Activated naive CD8-positive, alpha-beta T cell treated with anti-CD3 and anti-CD28 coated beads, Interleukin-2, amount 10 ng/mL, durations not matched to agents 7 days and 5 days (primary cell): ENCODE measurements around the gene CUX1. TPM values are rescaled to one million over a fixed set of nuclear protein-coding genes. Genes with fewer than 3 reads are reported as not detected.

Experiments
- ATAC-seq: fragments of 150-1000 bp; cut with Tn5 transposase; one replicate; pipeline ENCODE4 v1.10.0; 2021; ENCODE audit warnings: low read depth, moderate library complexity
- POLR2A ChIA-PET: fragments of 350-600 bp; sonication (Branson Sonifier 250); formaldehyde crosslinking; loops from one replicate; lab custom pipeline; 2021; ENCODE audit warnings: antibody characterized with exemption; lab: Charles Lee
- DNase-seq: peaks from one replicate; pipeline ENCODE4 v3.0.0; 2021
- H3K27ac Mint-ChIP-seq: one replicate; pipeline ENCODE4 v1.8.0; 2022; ENCODE audit warnings: mild to moderate bottlenecking, mixed read lengths
- H3K27me3 Mint-ChIP-seq: one replicate; pipeline ENCODE4 v1.8.0; 2022; ENCODE audit warnings: mild to moderate bottlenecking, moderate library complexity, mixed read lengths
- H3K36me3 Mint-ChIP-seq: one replicate; pipeline ENCODE4 v1.8.0; 2021; ENCODE audit warnings: mild to moderate bottlenecking, mixed read lengths
- H3K4me1 Mint-ChIP-seq: one replicate; pipeline ENCODE4 v1.8.0; 2021; ENCODE audit warnings: mixed read lengths
- H3K4me3 Mint-ChIP-seq: one replicate; pipeline ENCODE4 v1.8.0; 2022; ENCODE audit warnings: mild to moderate bottlenecking, moderate library complexity, mixed read lengths
- H3K9me3 Mint-ChIP-seq: one replicate; pipeline ENCODE4 v1.8.0; 2021; ENCODE audit warnings: mixed read lengths
- total RNA-seq, 2 experiments: library from RNA; stranded (reverse); gene quantifications; one replicate each; pipeline ENCODE4 v1.2.3, GENCODE V29; 2021

The CUX1 gene
- total RNA-seq, 2 experiments from 2014 or later, result 35.7 to 37.6 TPM

- H3K27ac Mint-ChIP-seq, result no peak overlapping the region
- no peaks in the 10 kb centered on the region for H3K9me3 Mint-ChIP-seq
- POLR2A ChIA-PET, result interaction anchor here (0.6 kb wide), 1 partner anchor 253 kb away, joined by 3 read pairs; no protein-coding TSS in a partner anchor
- peaks cover 2% of the 10 kb centered on the region for H3K4me1 Mint-ChIP-seq
- no peak for DNase-seq
- no peaks in the 10 kb centered on the region for H3K27me3 Mint-ChIP-seq
- no peaks in the 10 kb centered on the region for H3K36me3 Mint-ChIP-seq
- no peak for ATAC-seq
- no peak overlapping the region for H3K4me3 Mint-ChIP-seq
Observed at GRCh38 chr7:102061981-102062390, 244.6 kb downstream of the CUX1 start.

DNA sequence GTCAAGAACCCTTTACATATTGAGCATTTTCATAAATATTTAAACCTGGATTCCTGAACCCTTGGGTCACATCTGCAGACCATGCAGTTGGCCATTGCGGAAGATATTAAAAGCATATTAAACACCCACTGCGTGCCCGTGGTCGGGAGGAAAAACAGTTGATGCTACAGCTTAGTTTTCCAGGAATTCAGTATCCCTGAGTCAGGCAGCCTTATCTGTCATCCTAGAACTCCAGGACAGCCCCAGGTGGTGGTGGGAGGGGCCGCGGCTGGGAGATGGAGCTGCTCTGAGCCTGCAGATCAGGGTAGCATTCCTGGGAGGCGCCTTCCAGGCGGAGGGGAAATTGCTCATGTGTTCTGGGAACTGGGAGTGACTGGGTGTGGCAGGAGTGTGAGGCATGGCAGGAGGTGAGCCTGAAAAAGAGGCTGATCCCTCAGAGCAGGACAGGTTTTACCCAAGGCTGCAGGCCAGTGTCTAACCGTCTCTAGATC lies 246.3 kb downstream of the CUX1 start:
- no peak for ATAC-seq

GRCh38 chr7:102064361-102065025 lies 247.1 kb downstream of the CUX1 start:
- Mint-ChIP-seq H3K9me3 (no peaks in the 10 kb centered on the region), H3K4me1 (peaks cover 2% of the 10 kb centered on the region), H3K27me3 (no peaks in the 10 kb centered on the region), H3K4me3 (no peak overlapping the region), H3K36me3 (peaks cover 2% of the 10 kb centered on the region), H3K27ac (no peak overlapping the region)
- POLR2A ChIA-PET, result no interaction called here
- DNase-seq (no peak), ATAC-seq (no peak)

More for the DNA sequence above, 246.3 kb downstream of the CUX1 start:
- Mint-ChIP-seq H3K4me3 (no peak overlapping the region), H3K36me3 (no peaks in the 10 kb centered on the region), H3K27ac (no peak overlapping the region), H3K9me3 (no peaks in the 10 kb centered on the region), H3K27me3 (no peaks in the 10 kb centered on the region), H3K4me1 (peaks cover 2% of the 10 kb centered on the region)
- POLR2A ChIA-PET, result no interaction called here
- no peak for DNase-seq

DNA sequence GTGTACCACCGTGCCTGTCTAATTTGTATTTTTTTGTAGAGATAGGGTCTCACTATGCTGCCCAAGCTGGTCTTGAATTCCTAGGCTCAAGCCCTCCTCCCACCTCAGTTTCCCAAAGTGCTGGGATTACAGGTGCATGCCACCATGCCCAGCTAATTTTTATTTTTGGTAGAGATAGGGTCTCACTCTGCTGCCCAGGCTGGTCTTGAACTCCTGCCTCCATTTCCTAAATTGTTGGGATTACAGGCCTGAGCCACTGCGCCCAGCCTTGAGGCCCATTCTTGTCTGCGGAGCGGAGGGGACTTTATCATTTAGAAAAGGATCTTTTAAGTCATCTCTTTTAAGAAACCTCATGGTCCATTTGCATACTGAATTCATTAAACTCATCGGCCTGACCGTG lies 247.8 kb downstream of the CUX1 start:
- Mint-ChIP-seq H3K27ac (no peak overlapping the region), H3K4me1 (peaks cover 2% of the 10 kb centered on the region), H3K27me3 (no peaks in the 10 kb centered on the region), H3K4me3 (no peak overlapping the region), H3K36me3 (peaks cover 4% of the 10 kb centered on the region), H3K9me3 (no peaks in the 10 kb centered on the region)
- no peak for ATAC-seq
- no peak for DNase-seq
- POLR2A ChIA-PET, result no interaction called here

GRCh38 chr7:102066476-102066875 lies 249.1 kb downstream of the CUX1 start:
- Mint-ChIP-seq H3K36me3 (peaks cover 11% of the 10 kb centered on the region), H3K4me3 (no peak overlapping the region), H3K27ac (no peak overlapping the region)

GRCh38 chr7:102068846-102069245 lies 251.4 kb downstream of the CUX1 start:
- no peak for DNase-seq
- no peak overlapping the region for H3K27ac Mint-ChIP-seq
- H3K27me3 Mint-ChIP-seq, result no peaks in the 10 kb centered on the region
- H3K36me3 Mint-ChIP-seq, result peaks cover 21% of the 10 kb centered on the region
- no peak overlapping the region for H3K4me3 Mint-ChIP-seq
- ATAC-seq, result no peak
- H3K9me3 Mint-ChIP-seq, result peaks cover 4% of the 10 kb centered on the region
- peaks cover 2% of the 10 kb centered on the region for H3K4me1 Mint-ChIP-seq
- POLR2A ChIA-PET, result no interaction called here

More at GRCh38 chr7:102066476-102066875, 249.1 kb downstream of the CUX1 start:
- no peaks in the 10 kb centered on the region for H3K27me3 Mint-ChIP-seq
- peaks cover 2% of the 10 kb centered on the region for H3K4me1 Mint-ChIP-seq
- no peaks in the 10 kb centered on the region for H3K9me3 Mint-ChIP-seq
- DNase-seq, result no peak
- no peak for ATAC-seq
- POLR2A ChIA-PET, result no interaction called here

GRCh38 chr7:102069931-102070629 lies 252.7 kb downstream of the CUX1 start:
- Mint-ChIP-seq H3K27me3 (no peaks in the 10 kb centered on the region), H3K4me1 (peaks cover 2% of the 10 kb centered on the region), H3K9me3 (peaks cover 4% of the 10 kb centered on the region), H3K4me3 (no peak overlapping the region), H3K27ac (no peak overlapping the region), H3K36me3 (peaks cover 21% of the 10 kb centered on the region)
- DNase-seq (no peak), ATAC-seq (no peak)
- POLR2A ChIA-PET, result no interaction called here

DNA sequence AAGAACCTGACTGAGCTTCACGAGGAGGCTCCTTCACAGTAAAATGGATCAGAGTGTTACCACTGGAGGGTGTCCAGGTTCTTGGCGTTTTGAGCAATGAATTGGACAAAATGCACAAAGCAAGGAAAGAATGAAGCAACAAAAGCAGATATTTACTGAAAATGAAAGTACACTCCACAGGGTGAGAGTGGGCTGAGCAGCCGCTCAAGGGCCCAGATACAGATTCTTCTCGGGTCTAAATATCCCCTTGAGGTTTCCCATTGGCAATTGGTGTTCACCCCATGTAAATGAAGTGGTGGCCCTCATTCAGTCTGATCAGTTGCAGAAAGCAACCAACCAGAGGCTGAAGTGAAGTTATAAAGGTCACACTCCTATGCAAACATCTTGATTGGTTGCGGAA lies 254.6 kb downstream of the CUX1 start:
- Mint-ChIP-seq H3K4me3 (no peak overlapping the region), H3K27ac (no peak overlapping the region), H3K9me3 (peaks cover 5% of the 10 kb centered on the region), H3K27me3 (no peaks in the 10 kb centered on the region), H3K4me1 (peaks cover 4% of the 10 kb centered on the region), H3K36me3 (peaks cover 24% of the 10 kb centered on the region)
- DNase-seq (no peak), ATAC-seq (no peak)
- POLR2A ChIA-PET, result no interaction called here

GRCh38 chr7:102072636-102073209 lies 255.3 kb downstream of the CUX1 start:
- peaks cover 7% of the 10 kb centered on the region for H3K4me1 Mint-ChIP-seq
- no peak for ATAC-seq
- no peak overlapping the region for H3K27ac Mint-ChIP-seq
- peaks cover 24% of the 10 kb centered on the region for H3K36me3 Mint-ChIP-seq
- peaks cover 5% of the 10 kb centered on the region for H3K9me3 Mint-ChIP-seq
- POLR2A ChIA-PET, result interaction anchor here (0.5 kb wide), 1 partner anchor 636 kb away, joined by 3 read pairs; no protein-coding TSS in a partner anchor
- DNase-seq, result no peak
- no peak overlapping the region for H3K4me3 Mint-ChIP-seq
- H3K27me3 Mint-ChIP-seq, result no peaks in the 10 kb centered on the region

DNA sequence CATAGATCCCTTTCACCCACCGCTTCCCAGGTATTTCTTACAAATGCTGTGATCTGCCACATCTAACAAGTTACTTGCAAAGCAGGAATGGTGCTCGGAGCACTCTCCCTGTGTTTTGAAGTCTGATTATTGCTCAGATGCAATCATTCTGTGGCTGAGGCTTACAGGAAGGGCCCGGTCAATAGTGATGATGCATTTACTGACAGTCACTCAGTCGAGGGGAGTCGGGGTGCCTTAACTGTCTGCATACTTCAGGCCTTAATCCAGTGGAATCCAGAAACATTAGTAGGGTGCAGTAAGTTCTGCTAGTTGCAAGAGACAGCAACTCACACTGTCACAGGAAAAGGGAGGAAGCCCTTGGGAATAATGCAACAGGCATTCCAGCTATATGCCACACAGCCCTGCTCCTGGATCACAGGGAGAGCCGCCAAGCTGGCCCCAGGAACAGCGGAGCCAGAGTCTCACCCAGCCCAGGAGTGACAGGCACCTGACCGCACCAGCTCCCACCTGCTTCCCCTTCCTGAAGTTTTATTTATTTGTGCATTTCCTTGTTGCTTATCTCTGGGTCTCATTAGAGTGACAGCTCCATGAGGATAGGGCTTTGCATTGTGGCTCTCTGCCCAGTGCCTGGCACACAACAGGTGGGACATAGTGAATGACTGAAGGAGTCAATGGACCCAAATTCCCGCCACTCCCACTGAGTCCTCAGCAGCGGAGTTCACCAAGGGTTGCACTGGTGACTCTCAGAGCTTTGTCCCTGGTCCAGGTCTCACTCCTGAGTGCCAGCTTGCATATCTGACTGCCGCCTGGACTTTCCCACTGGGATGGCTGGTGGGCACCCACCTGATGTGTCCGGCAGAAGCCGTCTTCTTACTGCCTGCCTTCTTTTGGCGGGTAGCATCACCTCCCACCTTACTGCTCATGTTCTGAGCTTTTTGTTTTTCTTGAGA lies 256.8 kb downstream of the CUX1 start:
- H3K4me3 Mint-ChIP-seq, result no peak overlapping the region
- DNase-seq (no peak), ATAC-seq (no peak)
- peaks cover 7% of the 10 kb centered on the region for H3K4me1 Mint-ChIP-seq
- H3K9me3 Mint-ChIP-seq, result peaks cover 5% of the 10 kb centered on the region
- peaks cover 23% of the 10 kb centered on the region for H3K36me3 Mint-ChIP-seq
- POLR2A ChIA-PET, result no interaction called here
- no peak overlapping the region for H3K27ac Mint-ChIP-seq
- H3K27me3 Mint-ChIP-seq, result no peaks in the 10 kb centered on the region

DNA sequence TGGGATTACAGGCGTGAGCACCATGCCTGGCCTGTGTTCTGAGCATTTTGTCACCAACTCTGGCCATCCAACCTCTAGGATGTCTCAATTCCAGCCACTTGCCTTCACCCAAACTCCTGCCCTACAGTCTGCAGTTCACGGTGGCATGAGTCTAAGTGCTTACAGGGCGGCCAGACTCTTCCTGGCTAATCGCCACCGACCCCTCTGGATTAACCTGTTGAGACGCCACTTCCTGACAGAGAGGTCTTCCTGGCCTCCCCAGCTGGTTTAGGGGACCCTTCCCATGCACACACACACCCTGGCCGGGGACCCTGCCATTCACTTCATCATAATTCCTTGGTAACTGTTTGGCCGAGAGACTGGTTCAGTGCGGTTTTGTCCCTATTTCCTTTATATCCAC lies 257.7 kb downstream of the CUX1 start:
- Mint-ChIP-seq H3K36me3 (peaks cover 21% of the 10 kb centered on the region), H3K9me3 (peaks cover 5% of the 10 kb centered on the region), H3K4me1 (peaks cover 7% of the 10 kb centered on the region), H3K4me3 (no peak overlapping the region), H3K27ac (no peak overlapping the region), H3K27me3 (no peaks in the 10 kb centered on the region)
- ATAC-seq (no peak), DNase-seq (no peak)
- POLR2A ChIA-PET, result no interaction called here

- no peak overlapping the region for H3K4me3 Mint-ChIP-seq
- POLR2A ChIA-PET, result no interaction called here
- no peak overlapping the region for H3K27ac Mint-ChIP-seq
- ATAC-seq, result no peak
- H3K9me3 Mint-ChIP-seq, result peaks cover 5% of the 10 kb centered on the region
- H3K4me1 Mint-ChIP-seq, result peaks cover 7% of the 10 kb centered on the region
- peaks cover 16% of the 10 kb centered on the region for H3K36me3 Mint-ChIP-seq
- no peak for DNase-seq
- no peaks in the 10 kb centered on the region for H3K27me3 Mint-ChIP-seq
Observed at GRCh38 chr7:102075553-102076135, 258.2 kb downstream of the CUX1 start.
